Neural crest cell (in vitro differentiated cells): Measurements from ENCODE around the gene C5orf22. TPM values are rescaled to one million over a fixed set of nuclear protein-coding genes. Genes with fewer than 3 reads are reported as not detected.

Experiments
- DNase-seq: peaks from one replicate; pipeline ENCODE4 v3.0.0; 2021; ENCODE audit warnings: low read depth, mixed read lengths, low spot score
- H3K27ac Mint-ChIP-seq: one replicate; pipeline ENCODE4 v1.8.0; 2021; ENCODE audit warnings: mild to moderate bottlenecking, mixed read lengths; ENCODE audit not compliant: unreplicated experiment
- H3K27me3 Mint-ChIP-seq: 2 replicates; pipeline ENCODE4 v1.8.0; 2021; ENCODE audit warnings: low read depth, mild to moderate bottlenecking, mixed read lengths
- H3K36me3 Mint-ChIP-seq: 2 replicates; pipeline ENCODE4 v1.8.0; 2021; ENCODE audit warnings: low read depth, mild to moderate bottlenecking, mixed read lengths
- H3K4me1 Mint-ChIP-seq: 2 replicates; pipeline ENCODE4 v1.8.0; 2021; ENCODE audit warnings: mixed read lengths
- H3K4me3 Mint-ChIP-seq: one replicate; pipeline ENCODE4 v1.8.0; 2021; ENCODE audit warnings: mild to moderate bottlenecking, mixed read lengths
- H3K9me3 Mint-ChIP-seq: 2 replicates; pipeline ENCODE4 v1.8.0; 2021; ENCODE audit warnings: mixed read lengths
- total RNA-seq: library from RNA; stranded (reverse); gene quantifications from 2 replicates; pipeline ENCODE4 v1.2.1, GENCODE V29; 2021
- TF ChIP-seq, protein P1 (sequence below): fragments of 200-600 bp; sonication (generic); conservative IDR thresholded peaks from 2 replicates; pipeline ENCODE4 v1.5.0; 2021; ENCODE audit warnings: antibody characterized with exemption, mild to moderate bottlenecking

C5orf22 gene
- total RNA-seq, 1 donor from 2014 or later, result 33.5 TPM

- TF ChIP-seq, protein P1, sequence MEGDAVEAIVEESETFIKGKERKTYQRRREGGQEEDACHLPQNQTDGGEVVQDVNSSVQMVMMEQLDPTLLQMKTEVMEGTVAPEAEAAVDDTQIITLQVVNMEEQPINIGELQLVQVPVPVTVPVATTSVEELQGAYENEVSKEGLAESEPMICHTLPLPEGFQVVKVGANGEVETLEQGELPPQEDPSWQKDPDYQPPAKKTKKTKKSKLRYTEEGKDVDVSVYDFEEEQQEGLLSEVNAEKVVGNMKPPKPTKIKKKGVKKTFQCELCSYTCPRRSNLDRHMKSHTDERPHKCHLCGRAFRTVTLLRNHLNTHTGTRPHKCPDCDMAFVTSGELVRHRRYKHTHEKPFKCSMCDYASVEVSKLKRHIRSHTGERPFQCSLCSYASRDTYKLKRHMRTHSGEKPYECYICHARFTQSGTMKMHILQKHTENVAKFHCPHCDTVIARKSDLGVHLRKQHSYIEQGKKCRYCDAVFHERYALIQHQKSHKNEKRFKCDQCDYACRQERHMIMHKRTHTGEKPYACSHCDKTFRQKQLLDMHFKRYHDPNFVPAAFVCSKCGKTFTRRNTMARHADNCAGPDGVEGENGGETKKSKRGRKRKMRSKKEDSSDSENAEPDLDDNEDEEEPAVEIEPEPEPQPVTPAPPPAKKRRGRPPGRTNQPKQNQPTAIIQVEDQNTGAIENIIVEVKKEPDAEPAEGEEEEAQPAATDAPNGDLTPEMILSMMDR, result no peak
- DNase-seq, result no peak
- H3K9me3 Mint-ChIP-seq, result no peaks in the 10 kb centered on the region
- no peaks in the 10 kb centered on the region for H3K27me3 Mint-ChIP-seq
- no peak overlapping the region for H3K4me3 Mint-ChIP-seq
- no peak overlapping the region for H3K27ac Mint-ChIP-seq
- peaks cover 23% of the 10 kb centered on the region for H3K36me3 Mint-ChIP-seq
- no peaks in the 10 kb centered on the region for H3K4me1 Mint-ChIP-seq
These were observed 36.8 kb upstream of the C5orf22 start for GRCh38 chr5:31495336-31495735.

DNA sequence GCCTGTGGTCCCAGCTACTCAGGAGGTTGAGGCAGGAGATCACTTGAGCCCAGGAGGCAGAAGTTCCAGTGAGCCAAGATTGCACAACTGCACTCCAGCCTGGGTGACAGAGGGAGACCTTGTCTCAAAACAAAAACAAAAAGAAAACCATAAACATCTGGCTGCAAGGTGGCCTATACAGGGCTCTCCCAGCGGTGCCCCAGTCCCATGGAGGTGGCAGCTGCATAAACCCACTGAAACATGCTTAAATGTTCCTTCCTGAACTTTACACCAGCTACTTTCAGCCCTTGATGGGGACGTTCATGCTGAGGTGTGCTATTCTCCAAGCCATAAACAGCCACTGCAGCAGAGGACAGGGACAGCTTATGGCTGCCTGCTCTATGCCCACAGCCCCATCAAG, 35.8 kb upstream of the C5orf22 start:
- no peak for DNase-seq
- Mint-ChIP-seq H3K4me1 (no peaks in the 10 kb centered on the region), H3K9me3 (no peaks in the 10 kb centered on the region), H3K4me3 (no peak overlapping the region), H3K27ac (no peak overlapping the region), H3K36me3 (peaks cover 28% of the 10 kb centered on the region), H3K27me3 (no peaks in the 10 kb centered on the region)
- TF ChIP-seq, protein P1, result no peak

DNA sequence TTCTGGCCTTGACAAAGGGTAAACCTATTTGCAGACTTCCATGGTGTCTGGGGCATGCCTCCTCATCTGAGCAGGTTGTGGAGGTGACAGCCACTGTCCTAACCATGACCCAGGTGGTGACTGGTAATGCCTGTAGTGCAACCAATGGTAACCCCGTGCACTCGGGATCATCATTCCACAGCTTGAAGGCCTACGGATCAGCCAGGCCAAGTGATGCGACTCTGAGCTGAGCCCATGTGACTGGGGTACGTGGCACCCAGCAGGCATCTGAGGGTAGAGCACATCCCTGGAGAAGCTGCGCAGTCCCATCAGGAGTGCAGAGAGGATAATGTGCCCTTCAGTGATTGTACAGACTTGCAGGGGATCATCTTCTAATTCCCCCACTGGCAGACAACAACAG, 35.2 kb upstream of the C5orf22 start:
- H3K4me1 Mint-ChIP-seq, result no peaks in the 10 kb centered on the region
- no peak for DNase-seq
- no peak overlapping the region for H3K27ac Mint-ChIP-seq
- H3K9me3 Mint-ChIP-seq, result no peaks in the 10 kb centered on the region
- no peak overlapping the region for H3K4me3 Mint-ChIP-seq
- H3K36me3 Mint-ChIP-seq, result peaks cover 30% of the 10 kb centered on the region
- no peaks in the 10 kb centered on the region for H3K27me3 Mint-ChIP-seq
- TF ChIP-seq, protein P1, result no peak

GRCh38 chr5:31500256-31500655, 31.8 kb upstream of the C5orf22 start:
- Mint-ChIP-seq H3K27me3 (no peaks in the 10 kb centered on the region), H3K9me3 (no peaks in the 10 kb centered on the region), H3K36me3 (peaks cover 33% of the 10 kb centered on the region), H3K27ac (peak overlapping the region; percentile 16), H3K4me3 (no peak overlapping the region), H3K4me1 (no peaks in the 10 kb centered on the region)
- no peak for DNase-seq
- TF ChIP-seq, protein P1, result no peak

GRCh38 chr5:31502506-31502905, 29.6 kb upstream of the C5orf22 start:
- Mint-ChIP-seq H3K27me3 (no peaks in the 10 kb centered on the region), H3K4me3 (no peak overlapping the region), H3K36me3 (peaks cover 28% of the 10 kb centered on the region), H3K4me1 (no peaks in the 10 kb centered on the region), H3K9me3 (no peaks in the 10 kb centered on the region), H3K27ac (no peak overlapping the region)
- DNase-seq, result no peak
- TF ChIP-seq, protein P1, result no peak

DNA sequence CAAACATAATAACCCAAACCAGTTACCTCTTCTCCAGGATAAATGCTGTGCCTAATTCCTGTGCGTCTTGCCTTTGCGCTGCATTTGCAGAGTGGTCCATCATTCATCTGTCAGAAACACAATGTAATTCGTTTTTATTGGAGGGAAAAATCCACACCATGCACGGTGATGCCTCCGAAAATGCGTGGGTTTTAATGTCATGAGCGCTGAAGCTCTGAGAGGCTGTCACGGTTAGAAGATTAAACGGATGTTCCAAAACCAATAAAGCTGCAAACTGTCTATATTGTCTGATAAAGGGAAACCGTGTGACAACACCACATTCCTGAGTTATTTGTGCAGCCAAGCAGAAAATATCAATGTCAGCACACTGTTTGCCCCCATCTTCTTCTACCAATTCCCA, 27.6 kb upstream of the C5orf22 start:
- no peak for DNase-seq
- peaks cover 24% of the 10 kb centered on the region for H3K36me3 Mint-ChIP-seq
- no peaks in the 10 kb centered on the region for H3K4me1 Mint-ChIP-seq
- H3K4me3 Mint-ChIP-seq, result no peak overlapping the region
- H3K9me3 Mint-ChIP-seq, result no peaks in the 10 kb centered on the region
- H3K27me3 Mint-ChIP-seq, result no peaks in the 10 kb centered on the region
- TF ChIP-seq, protein P1, result no peak
- no peak overlapping the region for H3K27ac Mint-ChIP-seq
